K562 (cell line): ENCODE data around the gene PLCL1. TPM values are rescaled to one million over a fixed set of nuclear protein-coding genes. Genes with fewer than 3 reads are reported as not detected.
A peak's percentile ranks its signal among the peaks of the same experiment; 100 is the strongest.

ENCODE experiments used
- CAMTA2 ChIP-seq: fragments of 250-450 bp; sonication (Bioruptor Pico); conservative IDR thresholded peaks from 2 replicates; pipeline ENCODE4 v1.5.1; 2022
- CBFA2T3 ChIP-seq: fragments of 450-650 bp; IDR thresholded peaks from 2 replicates; pipeline ENCODE4 v1.6.1; 2017
- CHD2 ChIP-seq: IDR thresholded peaks from 2 replicates; pipeline ENCODE4 v1.6.1; 2011; ENCODE audit warnings: low read depth, low read length
- ETS2 ChIP-seq: IDR thresholded peaks from 2 replicates; pipeline ENCODE4 v1.6.1; 2016; ENCODE audit warnings: borderline replicate concordance, missing genetic modification characterization, mild to moderate bottlenecking, moderate library complexity, missing compliant biosample characterization; ENCODE audit not compliant: poor library complexity, severe bottlenecking
- HCFC1 ChIP-seq: IDR thresholded peaks from 2 replicates; pipeline ENCODE4 v1.6.1; 2012; ENCODE audit warnings: low read depth, low read length, improper control_type of control experiment
- L3MBTL2 ChIP-seq: fragments of 450-650 bp; IDR thresholded peaks from 2 replicates; pipeline ENCODE4 v1.6.1; 2016; ENCODE audit warnings: mild to moderate bottlenecking, moderate library complexity
- MNT ChIP-seq, 2 experiments: fragments of 450-650 bp; conservative IDR thresholded peaks; 2 replicates each; pipeline ENCODE4 v1.6.1; 2017; ENCODE audit warnings: mild to moderate bottlenecking in 2 of 2, moderate library complexity in 2 of 2
- MYC ChIP-seq, 2 experiments: fragments of 250-450 bp in 1 of 2; sonication (Bioruptor Pico) in 1 of 2; IDR thresholded peaks; 2 replicates each; pipeline versions ENCODE4 v1.5.1 to v1.6.1; 2012 to 2021; ENCODE audit warnings: low read depth in 2 of 2, borderline replicate concordance in 1 of 2, improper control_type of control experiment in 1 of 2, low read length in 1 of 2, mild to moderate bottlenecking in 1 of 2, moderate library complexity in 1 of 2
- NCOA2 ChIP-seq, 2 experiments: fragments of 450-650 bp; IDR thresholded peaks; 2 replicates each; pipeline ENCODE4 v1.6.1; 2018; ENCODE audit warnings: mild to moderate bottlenecking in 2 of 2, moderate library complexity in 1 of 2; ENCODE audit not compliant: partially characterized antibody in 2 of 2
- NCOR1 ChIP-seq: fragments of 450-650 bp; IDR thresholded peaks from 2 replicates; pipeline ENCODE4 v1.6.1; 2016; ENCODE audit warnings: mild to moderate bottlenecking, moderate library complexity
- PURB ChIP-seq: sonication (generic); formaldehyde crosslinking; IDR thresholded peaks from 2 replicates; pipeline ENCODE4 v1.9.0; 2021; ENCODE audit warnings: low read depth, mild to moderate bottlenecking, missing genetic modification reagents
- RBFOX2 ChIP-seq: fragments of 200-400 bp; formaldehyde crosslinking; IDR thresholded peaks from 2 replicates; pipeline ENCODE4 v1.6.1; 2017; ENCODE audit warnings: low read depth, mild to moderate bottlenecking, low read length, moderate library complexity
- SIN3A ChIP-seq, 2 experiments: fragments of 150-350 bp in 1 of 2; IDR thresholded peaks; 2 replicates each; pipeline ENCODE4 v1.6.1; 2011 to 2016; ENCODE audit warnings: borderline replicate concordance in 2 of 2, low read depth in 2 of 2, low read length in 2 of 2, mild to moderate bottlenecking in 2 of 2, moderate library complexity in 2 of 2; ENCODE audit not compliant: control insufficient read depth in 1 of 2
- SMAD4 ChIP-seq: fragments of 250-450 bp; sonication (Bioruptor Pico); conservative IDR thresholded peaks from 2 replicates; pipeline ENCODE4 v1.8.0; 2021; ENCODE audit warnings: inconsistent platforms, mild to moderate bottlenecking, moderate library complexity
- SPI1 ChIP-seq: IDR thresholded peaks from 2 replicates; pipeline ENCODE4 v1.6.1; 2011; ENCODE audit warnings: low read depth, low read length, control low read depth, borderline replicate concordance
- TCF3 ChIP-seq: sonication (generic); formaldehyde crosslinking; IDR thresholded peaks from 2 replicates; pipeline ENCODE4 v1.4.0; 2020; ENCODE audit warnings: mild to moderate bottlenecking, missing genetic modification reagents
- ZNF584 ChIP-seq: fragments of 200-800 bp; sonication (Bioruptor generic); IDR thresholded peaks from 2 replicates; pipeline ENCODE4 v1.6.1; 2016; ENCODE audit warnings: low read depth, mild to moderate bottlenecking, missing genetic modification characterization, missing compliant biosample characterization
- ZNF589 ChIP-seq: fragments of 200-800 bp; sonication (Bioruptor generic); IDR thresholded peaks from 2 replicates; pipeline ENCODE4 v1.6.1; 2016; ENCODE audit warnings: low read depth, missing genetic modification characterization, missing compliant biosample characterization
- ZZZ3 ChIP-seq: fragments of 450-650 bp; IDR thresholded peaks from 2 replicates; pipeline ENCODE4 v1.6.1; 2016; ENCODE audit warnings: antibody characterized with exemption, mild to moderate bottlenecking, moderate library complexity
- polyA plus RNA-seq, 8 experiments: library from polyadenylated mRNA; depleted of rRNA in 4 of 8; stranded (reverse) in 5 of 8; unstranded in 3 of 8; fragments of >200 nt; fragmentation: Nextera tagmentation in 2 of 8; fragmentation: Illumina TruSeq in 1 of 8; extraction: Ambion mirVana in 2 of 8; extraction: Trizol in 1 of 8; gene quantifications; 2 replicates each; pipeline versions ENCODE4 v1.2.1 to v1.2.3, GENCODE V29; 2011 to 2014; ENCODE audit warnings: inconsistent platforms in 1 of 8, missing spikeins in 1 of 8
- total RNA-seq, 7 experiments: library from RNA; depleted of rRNA in 6 of 7; stranded (reverse); fragments of >200 nt in 6 of 7; fragmentation: Illumina TruSeq in 2 of 7; extraction: Trizol in 2 of 7; gene quantifications; 2 replicates each; pipeline versions ENCODE4 v1.2.1 to v1.2.3, GENCODE V29; 2011 to 2021; ENCODE audit warnings: low replicate concordance in 1 of 7
- TF ChIP-seq, protein P1 (sequence below), 2 experiments: IDR thresholded peaks; 2 replicates each; pipeline ENCODE4 v1.6.1; 2012; ENCODE audit warnings: improper control_type of control experiment in 2 of 2, low read depth in 2 of 2, low read length in 2 of 2, borderline replicate concordance in 1 of 2
- TF ChIP-seq, protein P2 (sequence below): fragments of 250-450 bp; sonication (Bioruptor Pico); IDR thresholded peaks from 2 replicates; pipeline ENCODE4 v1.5.0; 2021; ENCODE audit warnings: mild to moderate bottlenecking, borderline replicate concordance

The PLCL1 gene
- total and polyA plus RNA-seq, 9 of the 15 experiments (the other 6 are each of a cell fraction or from before 2014, with no cell fraction given) = 2.0 to 17.7 (median 8.6) TPM

DNA sequence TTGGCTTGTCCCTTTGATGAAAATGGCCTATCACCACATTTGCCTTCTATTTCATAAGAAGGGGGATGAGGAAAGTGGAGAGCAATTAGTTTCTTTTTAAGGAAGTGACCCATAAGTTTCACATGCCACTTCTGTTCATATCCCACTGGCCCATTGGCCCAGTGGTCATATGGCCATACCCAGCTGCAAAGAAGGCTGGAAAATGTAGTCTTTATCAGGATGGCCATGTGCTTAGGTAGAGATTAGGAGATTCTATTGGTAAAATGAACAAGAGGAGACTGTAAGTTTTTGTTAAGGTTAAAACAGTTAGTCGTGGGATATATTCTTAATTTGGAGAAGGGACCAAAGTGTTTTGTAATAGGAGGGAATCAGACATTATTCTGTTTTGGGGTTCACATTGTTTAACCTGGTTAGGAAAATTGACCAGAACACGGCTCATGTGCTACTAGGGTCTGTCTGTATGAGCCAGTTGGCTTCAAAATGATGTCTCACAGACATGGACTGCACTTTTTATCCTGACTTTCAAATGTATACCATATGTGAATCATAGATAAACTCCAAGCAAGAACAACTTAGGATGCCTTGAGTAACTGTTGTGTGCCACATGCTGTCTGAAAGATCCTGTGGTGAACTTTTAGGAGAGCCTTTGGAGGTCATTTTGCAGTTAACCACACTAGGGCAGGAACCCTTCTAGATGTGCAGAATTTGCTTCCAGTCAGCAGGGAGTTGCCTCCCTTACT, 17.3 kb downstream of the PLCL1 start (continued):
- TF ChIP-seq PURB (CRISPR knock-in tag) = no peak
- peak; percentile 55 for TF ChIP-seq TCF3
- TF ChIP-seq MNT (conservative IDR thresholded peaks at IDR 0.05) = peak; percentile 30 to 60; a peak in 3 of 4 replicates
- TF ChIP-seq SMAD4 = 0 out of 2 replicates have a peak, but pooled peaks have one; percentile 40
- TF ChIP-seq RBFOX2 = 0 out of 2 replicates have a peak, but pooled peaks have one; percentile 21
- TF ChIP-seq, protein P1, sequence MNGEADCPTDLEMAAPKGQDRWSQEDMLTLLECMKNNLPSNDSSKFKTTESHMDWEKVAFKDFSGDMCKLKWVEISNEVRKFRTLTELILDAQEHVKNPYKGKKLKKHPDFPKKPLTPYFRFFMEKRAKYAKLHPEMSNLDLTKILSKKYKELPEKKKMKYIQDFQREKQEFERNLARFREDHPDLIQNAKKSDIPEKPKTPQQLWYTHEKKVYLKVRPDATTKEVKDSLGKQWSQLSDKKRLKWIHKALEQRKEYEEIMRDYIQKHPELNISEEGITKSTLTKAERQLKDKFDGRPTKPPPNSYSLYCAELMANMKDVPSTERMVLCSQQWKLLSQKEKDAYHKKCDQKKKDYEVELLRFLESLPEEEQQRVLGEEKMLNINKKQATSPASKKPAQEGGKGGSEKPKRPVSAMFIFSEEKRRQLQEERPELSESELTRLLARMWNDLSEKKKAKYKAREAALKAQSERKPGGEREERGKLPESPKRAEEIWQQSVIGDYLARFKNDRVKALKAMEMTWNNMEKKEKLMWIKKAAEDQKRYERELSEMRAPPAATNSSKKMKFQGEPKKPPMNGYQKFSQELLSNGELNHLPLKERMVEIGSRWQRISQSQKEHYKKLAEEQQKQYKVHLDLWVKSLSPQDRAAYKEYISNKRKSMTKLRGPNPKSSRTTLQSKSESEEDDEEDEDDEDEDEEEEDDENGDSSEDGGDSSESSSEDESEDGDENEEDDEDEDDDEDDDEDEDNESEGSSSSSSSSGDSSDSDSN (IDR thresholded peaks at IDR 0.05; ENCODE audit: borderline replicate concordance in 1 of 2, low read depth in 2 of 2, low read length in 2 of 2) = no peak
- no peak for TF ChIP-seq NCOA2 (IDR thresholded peaks at IDR 0.05; ENCODE audit: partially characterized antibody in 2 of 2)
- TF ChIP-seq SPI1 = 0 out of 2 replicates have a peak, but pooled peaks have one; percentile 50
- TF ChIP-seq CHD2 = no peak
- no peak for TF ChIP-seq ETS2 (tag)
- TF ChIP-seq CBFA2T3 = peak; percentile 69
- peak; percentile 71 for TF ChIP-seq L3MBTL2
- TF ChIP-seq, protein P2, sequence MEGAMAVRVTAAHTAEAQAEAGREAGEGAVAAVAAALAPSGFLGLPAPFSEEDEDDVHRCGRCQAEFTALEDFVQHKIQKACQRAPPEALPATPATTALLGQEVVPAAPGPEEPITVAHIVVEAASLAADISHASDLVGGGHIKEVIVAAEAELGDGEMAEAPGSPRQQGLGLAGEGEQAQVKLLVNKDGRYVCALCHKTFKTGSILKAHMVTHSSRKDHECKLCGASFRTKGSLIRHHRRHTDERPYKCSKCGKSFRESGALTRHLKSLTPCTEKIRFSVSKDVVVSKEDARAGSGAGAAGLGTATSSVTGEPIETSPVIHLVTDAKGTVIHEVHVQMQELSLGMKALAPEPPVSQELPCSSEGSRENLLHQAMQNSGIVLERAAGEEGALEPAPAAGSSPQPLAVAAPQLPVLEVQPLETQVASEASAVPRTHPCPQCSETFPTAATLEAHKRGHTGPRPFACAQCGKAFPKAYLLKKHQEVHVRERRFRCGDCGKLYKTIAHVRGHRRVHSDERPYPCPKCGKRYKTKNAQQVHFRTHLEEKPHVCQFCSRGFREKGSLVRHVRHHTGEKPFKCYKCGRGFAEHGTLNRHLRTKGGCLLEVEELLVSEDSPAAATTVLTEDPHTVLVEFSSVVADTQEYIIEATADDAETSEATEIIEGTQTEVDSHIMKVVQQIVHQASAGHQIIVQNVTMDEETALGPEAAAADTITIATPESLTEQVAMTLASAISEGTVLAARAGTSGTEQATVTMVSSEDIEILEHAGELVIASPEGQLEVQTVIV (CRISPR knock-in tag) = no peak
- TF ChIP-seq HCFC1 = peak; percentile 58
- peak; percentile 31; the same call in 1 of the 2 replicates for TF ChIP-seq NCOR1
- TF ChIP-seq ZNF589 (CRISPR knock-in tag) = 0 out of 2 replicates have a peak, but pooled peaks have one; percentile 13
- 0 out of 2 replicates have a peak, but pooled peaks have one; percentile 68 for TF ChIP-seq ZNF584 (CRISPR knock-in tag)
- TF ChIP-seq ZZZ3 = no peak
- no peak for TF ChIP-seq SIN3A (IDR thresholded peaks at IDR 0.05; ENCODE audit: borderline replicate concordance in 2 of 2, control insufficient read depth in 1 of 2, low read depth in 2 of 2, low read length in 2 of 2)
- TF ChIP-seq MYC (IDR thresholded peaks at IDR 0.05; ENCODE audit: low read depth, low read length) = peak; percentile 80
- TF ChIP-seq MYC (CRISPR knock-in tag; IDR thresholded peaks at IDR 0.05; ENCODE audit: borderline replicate concordance, low read depth) = no peak
- TF ChIP-seq CAMTA2 (CRISPR knock-in tag) = no peak
